Activated CD4-positive, alpha-beta memory T cell treated with anti-CD3 and anti-CD28 coated beads, Interleukin-2, amount 10 ng/mL, durations not matched to agents 7 days and 5 days (primary cell): ENCODE measurements around the gene ELOVL2. TPM values are rescaled to one million over a fixed set of nuclear protein-coding genes. Genes with fewer than 3 reads are reported as not detected.
"Not testable (repeated sequence)": the region's sequence is repeated elsewhere in the genome, so short reads cannot be mapped to it uniquely, and the experiment has no call there.

Experiments used
- CTCF ChIA-PET: fragments of 350-600 bp; sonication (Branson Sonifier 250); formaldehyde crosslinking; loops from one replicate; lab custom pipeline; 2021; ENCODE audit warnings: antibody characterized with exemption, inconsistent platforms; lab: Charles Lee
- POLR2A ChIA-PET: fragments of 350-600 bp; sonication (Branson Sonifier 250); formaldehyde crosslinking; loops from one replicate; lab custom pipeline; 2021; ENCODE audit warnings: antibody characterized with exemption; lab: Charles Lee
- DNase-seq: peaks from one replicate; pipeline ENCODE4 v3.0.0-alpha.2; 2020
- H3K27ac Mint-ChIP-seq: one replicate; pipeline ENCODE4 v1.8.0; 2021; ENCODE audit warnings: mild to moderate bottlenecking, mixed read lengths
- H3K27me3 Mint-ChIP-seq: one replicate; pipeline ENCODE4 v1.8.0; 2021; ENCODE audit warnings: mixed read lengths
- H3K36me3 Mint-ChIP-seq: one replicate; pipeline ENCODE4 v1.8.0; 2021; ENCODE audit warnings: low read depth, mixed read lengths
- H3K4me1 Mint-ChIP-seq: one replicate; pipeline ENCODE4 v1.8.0; 2021; ENCODE audit warnings: mixed read lengths
- H3K4me3 Mint-ChIP-seq: one replicate; pipeline ENCODE4 v1.8.0; 2021; ENCODE audit warnings: mild to moderate bottlenecking, mixed read lengths
- H3K9me3 Mint-ChIP-seq: one replicate; pipeline ENCODE4 v1.8.0; 2021; ENCODE audit warnings: mixed read lengths
- total RNA-seq, 2 experiments: library from RNA; stranded (reverse); gene quantifications; one replicate each; pipeline ENCODE4 v1.2.3, GENCODE V29; 2021

The ELOVL2 gene
- not detected for total RNA-seq

DNA sequence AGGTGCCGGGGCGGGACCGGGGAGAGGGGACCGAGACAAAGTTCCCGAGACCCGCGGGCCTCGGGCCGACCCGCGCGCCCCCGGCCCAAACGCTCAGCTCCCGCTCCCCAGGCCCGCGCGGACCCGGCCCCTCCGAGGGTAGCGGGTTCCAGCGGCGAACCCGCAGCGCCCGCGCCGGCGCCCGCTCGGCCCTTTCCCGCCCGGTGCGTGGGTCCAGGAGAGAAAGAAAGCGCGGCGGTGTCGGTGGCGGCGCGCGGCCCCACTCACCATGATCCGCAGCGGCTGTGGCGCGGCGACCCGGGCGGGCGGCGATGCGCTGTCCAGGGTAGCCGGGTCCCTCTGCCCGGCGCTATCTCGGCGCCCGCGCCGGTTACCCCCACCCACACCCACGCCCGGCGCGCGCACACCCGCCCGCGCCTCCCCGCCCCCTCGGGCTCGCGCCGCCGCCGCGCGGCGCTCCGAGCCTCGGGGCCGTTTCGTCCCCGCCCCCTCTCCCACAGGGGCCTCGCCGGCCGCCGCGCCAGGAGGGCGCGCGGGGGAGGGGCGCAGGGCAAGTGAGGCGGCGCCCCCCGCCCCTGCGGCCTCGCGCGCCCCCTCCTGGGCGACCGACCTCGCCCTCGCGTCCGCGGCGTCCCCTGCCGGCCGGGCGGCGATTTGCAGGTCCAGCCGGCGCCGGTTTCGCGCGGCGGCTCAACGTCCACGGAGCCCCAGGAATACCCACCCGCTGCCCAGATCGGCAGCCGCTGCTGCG, at the start of gene ELOVL2:
Gene ELOVL2 (minus strand): TSS at position 345 of the 751 bp plus-strand sequence. CDS start 75 bp downstream, at position 270.
- POLR2A ChIA-PET: no interaction called here
- Mint-ChIP-seq H3K4me1 (peaks cover 16% of the 10 kb centered on the region), H3K27ac (no peak within 1 kb of the TSS), H3K4me3 (peak within 1 kb of the TSS; percentile 68), H3K27me3 (peaks cover 67% of the 10 kb centered on the region), H3K36me3 (peaks cover 2% of the 10 kb centered on the region), H3K9me3 (no peaks in the 10 kb centered on the region)
- CTCF ChIA-PET: no interaction called here
- no peak for DNase-seq

DNA sequence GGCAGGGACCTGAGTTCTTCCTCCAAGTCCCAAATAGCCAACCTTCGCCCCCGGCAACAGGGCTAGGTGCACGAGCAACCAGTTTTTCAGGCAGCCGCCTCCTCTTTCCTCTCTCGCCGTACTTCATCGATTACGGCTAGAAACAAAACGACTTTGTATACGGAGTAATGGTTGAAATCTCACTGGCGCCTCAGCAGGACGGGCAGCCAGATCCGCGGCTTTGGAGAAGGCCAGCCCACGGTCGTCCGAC, 49.2 kb upstream of the ELOVL2 start:
- no peak for DNase-seq
- Mint-ChIP-seq H3K4me1 (peaks cover 26% of the 10 kb centered on the region), H3K9me3 (no peaks in the 10 kb centered on the region), H3K4me3 (peak overlapping the region; percentile 93), H3K36me3 (peaks cover 12% of the 10 kb centered on the region), H3K27ac (peak overlapping the region; percentile 96), H3K27me3 (no peaks in the 10 kb centered on the region)
- POLR2A ChIA-PET: interaction anchor here (1.2 to 1.6 kb wide), 4 partner anchors 13 to 289 kb away, joined by 3 to 6 read pairs (median 3); no protein-coding TSS in a partner anchor
- CTCF ChIA-PET: interaction anchor here (0.6 to 1.5 kb wide), 7 partner anchors 12 to 261 kb away, joined by 3 to 5 read pairs (median 3); partner anchors contain the start of genes ERVFRD-1 and NEDD9

- H3K4me3 Mint-ChIP-seq: peak overlapping the region; percentile 93
- ChIA-PET POLR2A (interaction anchor here (1.2 to 1.6 kb wide), 4 partner anchors 14 to 290 kb away, joined by 3 to 6 read pairs (median 3); no protein-coding TSS in a partner anchor), CTCF (interaction anchor here (0.6 to 1.5 kb wide), 7 partner anchors 12 to 261 kb away, joined by 3 to 5 read pairs (median 3); partner anchors contain the start of genes ERVFRD-1 and NEDD9)
Measured at GRCh38 chr6:11092668-11093375, 48.7 kb upstream of the ELOVL2 start.

DNA sequence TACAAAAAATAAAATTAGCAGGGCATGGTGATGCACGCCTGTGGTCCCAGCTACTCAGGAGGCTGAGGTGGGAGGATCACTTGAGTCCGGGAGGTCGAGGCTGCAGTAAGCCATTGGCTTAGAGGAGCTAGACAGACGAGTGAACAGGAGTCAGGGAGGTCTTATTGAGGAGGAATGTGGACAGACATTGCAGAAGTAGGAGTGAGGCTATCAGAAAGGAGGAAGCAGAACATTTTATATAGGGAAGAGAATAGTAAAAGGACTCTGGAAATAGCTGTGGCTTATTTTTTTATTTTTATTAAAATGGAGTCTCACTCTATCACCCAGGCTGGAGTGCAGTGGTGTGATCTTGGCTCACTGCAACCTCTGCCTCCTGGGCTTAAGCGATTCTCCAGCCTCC, 47.0 kb upstream of the ELOVL2 start:
- CTCF ChIA-PET: interaction anchor here (1.6 kb wide), 1 partner anchor 20 kb away, joined by 4 read pairs; no protein-coding TSS in a partner anchor
- H3K4me3 Mint-ChIP-seq, H3K36me3 Mint-ChIP-seq, H3K9me3 Mint-ChIP-seq, H3K27ac Mint-ChIP-seq, H3K27me3 Mint-ChIP-seq, DNase-seq, POLR2A ChIA-PET: not testable (repeated sequence)
- H3K4me1 Mint-ChIP-seq: peaks cover 21% of the 10 kb centered on the region

More at GRCh38 chr6:11092668-11093375, 48.7 kb upstream of the ELOVL2 start:
- Mint-ChIP-seq H3K9me3 (no peaks in the 10 kb centered on the region), H3K4me1 (peaks cover 26% of the 10 kb centered on the region), H3K27me3 (no peaks in the 10 kb centered on the region), H3K27ac (peak overlapping the region; percentile 96), H3K36me3 (peaks cover 7% of the 10 kb centered on the region)
- DNase-seq: peak; percentile 53

- Mint-ChIP-seq H3K4me1 (peaks cover 8% of the 10 kb centered on the region), H3K4me3 (no peak overlapping the region), H3K9me3 (no peaks in the 10 kb centered on the region), H3K36me3 (no peaks in the 10 kb centered on the region), H3K27me3 (no peaks in the 10 kb centered on the region), H3K27ac (no peak overlapping the region)
- ChIA-PET POLR2A (interaction anchor here (0.6 kb wide), 1 partner anchor 155 kb away, joined by 3 read pairs; no protein-coding TSS in a partner anchor), CTCF (no interaction called here)
- no peak for DNase-seq
Measured at GRCh38 chr6:11089695-11090094, 45.6 kb upstream of the ELOVL2 start.

DNA sequence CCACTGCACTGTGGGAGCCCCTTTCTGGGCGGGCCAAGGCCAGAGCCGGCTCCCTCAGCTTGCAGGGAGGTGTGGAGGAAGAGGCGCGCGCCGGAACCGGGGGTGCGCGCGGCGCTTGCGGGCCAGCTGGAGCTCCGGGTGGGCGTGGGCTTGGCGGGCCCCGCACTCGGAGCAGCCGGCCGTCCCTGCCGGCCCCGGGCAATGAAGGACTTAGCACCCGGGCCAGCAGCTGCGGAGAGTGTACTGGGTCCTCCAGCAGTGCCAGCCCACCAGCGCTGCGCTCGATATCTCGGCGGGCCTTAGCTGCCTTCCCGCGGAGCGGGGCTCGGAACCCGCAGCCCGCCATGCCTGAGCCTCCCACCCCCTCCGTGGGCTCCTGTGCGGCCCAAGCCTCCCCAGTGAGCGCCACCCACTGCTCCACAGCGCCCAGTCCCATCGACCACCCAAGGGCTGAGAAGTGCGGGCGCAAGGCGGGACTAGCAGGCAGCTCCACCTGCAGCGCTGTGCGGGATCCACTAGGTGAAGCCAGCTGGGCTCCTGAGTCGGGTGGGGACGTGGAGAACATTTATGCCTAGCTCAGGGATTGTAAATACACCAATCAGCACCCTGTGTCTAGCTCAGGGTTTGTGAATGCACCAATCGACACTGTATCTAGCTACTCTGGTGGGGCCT, 43.2 kb upstream of the ELOVL2 start:
- H3K9me3 Mint-ChIP-seq, H3K4me1 Mint-ChIP-seq, H3K27ac Mint-ChIP-seq, H3K36me3 Mint-ChIP-seq, POLR2A ChIA-PET, DNase-seq, H3K4me3 Mint-ChIP-seq, H3K27me3 Mint-ChIP-seq: not testable (repeated sequence)
- CTCF ChIA-PET: interaction anchor here (0.8 kb wide), 1 partner anchor 10 kb away, joined by 3 read pairs; no protein-coding TSS in a partner anchor

DNA sequence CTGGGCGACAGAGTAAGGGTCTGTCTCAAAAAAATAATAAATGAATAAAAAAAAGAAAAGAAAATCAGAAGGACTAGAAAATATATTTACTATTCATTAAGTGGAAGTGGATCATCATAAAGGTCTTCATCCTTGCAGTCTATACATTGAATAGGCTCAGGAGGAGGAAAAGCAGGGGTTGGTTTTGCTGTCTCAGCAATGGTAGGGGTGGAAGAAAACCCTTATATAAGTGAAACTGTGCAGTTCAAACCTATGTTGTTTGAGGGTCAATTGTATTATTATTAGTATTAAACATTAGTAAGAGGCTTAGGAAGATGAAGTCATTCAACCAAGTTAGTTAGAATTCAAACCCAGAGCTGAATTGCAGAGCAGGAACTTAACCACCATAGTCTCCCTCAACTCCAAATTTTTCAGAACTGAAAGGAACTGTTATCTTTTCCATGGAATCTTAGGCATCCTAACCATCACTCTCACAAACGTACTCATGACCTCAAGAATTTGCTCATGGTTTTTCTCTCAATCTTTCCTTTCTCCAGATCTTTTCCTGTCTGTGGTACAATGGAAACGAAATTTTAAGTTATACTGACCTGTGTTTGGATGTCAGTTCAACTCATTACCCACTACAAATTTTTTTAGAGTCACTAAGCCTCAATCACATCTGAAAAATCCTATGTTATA, 41.8 kb upstream of the ELOVL2 start:
- Mint-ChIP-seq H3K4me1 (no peaks in the 10 kb centered on the region), H3K27me3 (no peaks in the 10 kb centered on the region), H3K9me3 (no peaks in the 10 kb centered on the region), H3K36me3 (no peaks in the 10 kb centered on the region), H3K4me3 (no peak overlapping the region), H3K27ac (no peak overlapping the region)
- CTCF ChIA-PET: no interaction called here
- no peak for DNase-seq
- POLR2A ChIA-PET: no interaction called here

GRCh38 chr6:11083956-11084355, 39.9 kb upstream of the ELOVL2 start:
- no peak overlapping the region for H3K4me3 Mint-ChIP-seq
- H3K9me3 Mint-ChIP-seq: no peaks in the 10 kb centered on the region
- ChIA-PET CTCF (no interaction called here), POLR2A (no interaction called here)
- no peaks in the 10 kb centered on the region for H3K36me3 Mint-ChIP-seq
- H3K27ac Mint-ChIP-seq: no peak overlapping the region
- no peak for DNase-seq
- no peaks in the 10 kb centered on the region for H3K27me3 Mint-ChIP-seq
- no peaks in the 10 kb centered on the region for H3K4me1 Mint-ChIP-seq

DNA sequence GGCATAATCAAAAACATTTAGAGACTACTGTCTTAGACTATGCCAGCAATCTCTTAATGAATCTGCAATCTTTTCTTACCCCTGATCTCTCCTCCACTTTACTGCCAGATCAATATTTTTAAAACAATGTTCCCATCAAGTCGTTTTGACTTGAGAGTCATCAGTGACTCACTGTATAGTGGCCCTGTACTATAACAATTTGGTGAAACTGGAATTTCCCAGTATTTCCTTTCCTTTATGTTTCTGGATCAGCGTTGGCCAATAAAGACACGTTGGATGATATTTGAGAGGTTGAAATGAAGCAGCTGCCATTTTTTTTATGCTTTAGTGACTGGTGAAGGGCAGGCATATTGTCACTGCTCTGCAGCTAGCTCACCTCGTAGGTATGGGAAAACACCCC, 39.4 kb upstream of the ELOVL2 start:
- H3K27me3 Mint-ChIP-seq: no peaks in the 10 kb centered on the region
- H3K4me1 Mint-ChIP-seq: no peaks in the 10 kb centered on the region
- POLR2A ChIA-PET: no interaction called here
- H3K9me3 Mint-ChIP-seq: no peaks in the 10 kb centered on the region
- H3K36me3 Mint-ChIP-seq: no peaks in the 10 kb centered on the region
- CTCF ChIA-PET: no interaction called here
- no peak for DNase-seq
- H3K27ac Mint-ChIP-seq: no peak overlapping the region
- H3K4me3 Mint-ChIP-seq: no peak overlapping the region

DNA sequence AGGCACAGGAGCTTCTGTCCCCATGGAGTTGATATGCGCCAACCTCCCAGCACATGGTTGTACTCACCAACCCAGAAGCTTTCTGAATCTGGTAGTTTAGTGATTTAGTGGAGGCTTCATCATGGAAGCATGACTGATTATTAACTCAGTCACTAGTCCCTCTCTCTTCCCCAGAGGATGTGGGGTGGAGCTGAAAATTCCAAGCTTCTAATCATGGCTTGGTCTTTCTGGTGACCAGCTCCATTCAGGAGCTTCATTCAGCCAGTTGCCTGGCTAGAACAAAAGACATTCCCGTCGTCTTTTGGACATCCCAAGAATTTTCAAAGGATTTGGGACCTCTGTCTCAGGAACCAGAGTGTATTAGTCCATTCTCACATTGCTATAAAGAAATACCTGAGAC, 36.2 kb upstream of the ELOVL2 start:
- Mint-ChIP-seq H3K27ac (no peak overlapping the region), H3K36me3 (no peaks in the 10 kb centered on the region), H3K4me1 (no peaks in the 10 kb centered on the region), H3K4me3 (no peak overlapping the region), H3K27me3 (no peaks in the 10 kb centered on the region), H3K9me3 (no peaks in the 10 kb centered on the region)
- ChIA-PET POLR2A (no interaction called here), CTCF (interaction anchor here (0.6 to 0.7 kb wide), 2 partner anchors 12 to 385 kb away, joined by 3 read pairs; partner anchors contain the start of gene PAK1IP1)
- DNase-seq: no peak

DNA sequence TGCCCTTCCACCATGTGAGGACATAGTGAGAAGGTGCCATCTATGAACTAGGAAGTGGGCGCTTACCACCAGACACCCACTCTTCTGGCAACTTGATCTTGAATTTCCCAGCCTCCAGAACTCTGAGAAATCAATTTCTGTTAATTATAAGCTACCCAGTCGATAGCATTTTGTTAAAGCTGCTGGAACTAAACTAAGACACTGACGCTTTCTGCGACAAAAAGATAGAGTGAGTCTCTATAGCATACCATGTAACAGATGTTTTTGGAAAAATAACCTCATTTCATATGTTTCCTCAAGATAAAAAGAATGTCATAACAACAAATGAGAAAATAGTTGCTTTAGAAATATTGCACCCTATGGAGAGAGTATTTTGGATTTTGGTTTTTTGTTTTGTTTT, 34.2 kb upstream of the ELOVL2 start:
- no peak overlapping the region for H3K27ac Mint-ChIP-seq
- H3K4me1 Mint-ChIP-seq: no peaks in the 10 kb centered on the region
- DNase-seq: no peak
- H3K4me3 Mint-ChIP-seq: no peak overlapping the region
- ChIA-PET CTCF (no interaction called here), POLR2A (no interaction called here)
- no peaks in the 10 kb centered on the region for H3K36me3 Mint-ChIP-seq
- no peaks in the 10 kb centered on the region for H3K27me3 Mint-ChIP-seq
- no peaks in the 10 kb centered on the region for H3K9me3 Mint-ChIP-seq

- DNase-seq: no peak
- H3K36me3 Mint-ChIP-seq: no peaks in the 10 kb centered on the region
- CTCF ChIA-PET: interaction anchor here (1.2 to 1.7 kb wide), 3 partner anchors 8 to 10 kb away, joined by 3 to 7 read pairs (median 4); no protein-coding TSS in a partner anchor
- H3K27ac Mint-ChIP-seq: no peak overlapping the region
- H3K9me3 Mint-ChIP-seq: no peaks in the 10 kb centered on the region
- no peak overlapping the region for H3K4me3 Mint-ChIP-seq
- H3K4me1 Mint-ChIP-seq: no peaks in the 10 kb centered on the region
- POLR2A ChIA-PET: no interaction called here
- no peaks in the 10 kb centered on the region for H3K27me3 Mint-ChIP-seq
Measured at GRCh38 chr6:11076540-11076939, 32.4 kb upstream of the ELOVL2 start.
